NCI-H2227 treated with DMSO at 0.1 percent for 48 hours (cell line): ENCODE results near the gene SH2D1B.
A peak's percentile ranks its signal among the peaks of the same experiment; 100 is the strongest.
"Not testable (repeated sequence)": the region's sequence is repeated elsewhere in the genome, so short reads cannot be mapped to it uniquely, and the experiment has no call there.

Experiments
- DNase-seq: peaks from one replicate; lab custom pipeline; 2025; lab: John Stamatoyannopoulos, UW

SH2D1B gene

DNA sequence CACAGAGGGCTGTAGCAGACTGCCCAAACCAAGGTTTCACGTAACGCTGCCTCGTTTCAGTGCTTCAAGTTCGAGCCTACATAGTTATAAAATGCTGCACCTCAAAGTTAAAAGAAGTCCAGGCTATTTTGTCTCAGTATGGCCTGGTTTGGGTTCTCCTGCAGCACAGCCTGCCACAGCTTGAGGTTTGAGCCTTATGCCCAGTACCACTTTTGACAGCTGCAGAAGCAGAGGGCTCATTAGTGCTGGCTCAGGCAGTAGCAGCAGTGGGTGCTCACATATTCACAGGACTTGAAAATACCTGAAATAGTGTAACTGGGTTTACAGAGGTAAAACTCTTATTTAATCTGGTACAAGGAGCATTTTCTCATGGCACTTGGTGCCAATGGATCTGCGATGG lies 50.6 kb downstream of the SH2D1B start:
- no peak for DNase-seq

GRCh38 chr1:162360874-162361260 lies 51.1 kb downstream of the SH2D1B start:
- no peak for DNase-seq

DNA sequence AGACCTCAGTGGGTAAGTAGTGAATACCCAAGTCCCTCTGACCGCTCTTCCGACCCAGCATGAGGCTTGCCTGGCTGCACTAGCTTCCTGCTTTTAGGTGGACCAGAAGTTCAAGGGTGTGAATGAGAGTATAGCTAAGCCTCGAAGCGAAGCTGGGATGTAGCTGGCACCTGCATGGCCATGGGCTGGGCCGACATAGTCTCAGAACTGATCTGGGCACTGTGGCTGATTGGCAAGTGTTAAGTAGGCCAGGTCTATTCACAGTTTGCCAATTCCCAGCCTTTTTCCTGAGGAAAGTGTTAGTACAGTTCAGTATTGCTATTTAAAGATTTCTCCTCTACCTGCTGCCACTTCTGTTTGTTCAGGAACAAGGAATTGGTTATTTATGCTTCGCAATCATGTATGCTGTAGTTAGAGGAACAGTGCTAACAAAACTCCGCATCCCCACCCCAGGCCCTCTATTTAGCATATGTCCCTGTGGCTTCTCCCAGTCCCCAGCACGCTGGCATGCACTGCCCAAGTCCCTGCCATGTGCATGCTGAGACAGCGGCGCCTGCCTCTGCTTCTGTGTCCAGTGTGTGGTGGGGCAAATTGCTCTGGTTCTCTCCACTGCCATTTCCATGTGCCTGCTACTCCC lies 51.6 kb downstream of the SH2D1B start:
- no peak for DNase-seq

GRCh38 chr1:162359523-162360236 lies 52.3 kb downstream of the SH2D1B start:
- no peak for DNase-seq

DNA sequence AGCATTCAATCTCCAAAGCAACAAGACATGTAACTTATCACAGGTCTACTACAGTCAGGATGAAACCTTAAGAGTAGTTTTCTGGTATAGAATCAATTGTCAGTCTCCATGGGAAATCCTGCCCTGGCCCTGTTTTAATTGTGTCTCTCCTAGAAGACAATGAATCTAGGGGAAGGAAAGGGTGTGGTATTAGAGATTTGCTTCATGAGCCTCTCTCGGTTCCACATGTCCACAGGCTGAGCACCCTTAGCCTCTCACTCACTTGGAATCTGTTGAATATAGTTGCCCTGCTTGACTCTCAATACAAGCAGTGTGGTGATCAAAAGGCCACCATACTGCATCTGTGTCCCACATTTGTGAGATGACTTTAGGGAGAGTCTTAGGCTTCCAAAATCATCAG lies 53.0 kb downstream of the SH2D1B start:
- DNase-seq: no peak

DNA sequence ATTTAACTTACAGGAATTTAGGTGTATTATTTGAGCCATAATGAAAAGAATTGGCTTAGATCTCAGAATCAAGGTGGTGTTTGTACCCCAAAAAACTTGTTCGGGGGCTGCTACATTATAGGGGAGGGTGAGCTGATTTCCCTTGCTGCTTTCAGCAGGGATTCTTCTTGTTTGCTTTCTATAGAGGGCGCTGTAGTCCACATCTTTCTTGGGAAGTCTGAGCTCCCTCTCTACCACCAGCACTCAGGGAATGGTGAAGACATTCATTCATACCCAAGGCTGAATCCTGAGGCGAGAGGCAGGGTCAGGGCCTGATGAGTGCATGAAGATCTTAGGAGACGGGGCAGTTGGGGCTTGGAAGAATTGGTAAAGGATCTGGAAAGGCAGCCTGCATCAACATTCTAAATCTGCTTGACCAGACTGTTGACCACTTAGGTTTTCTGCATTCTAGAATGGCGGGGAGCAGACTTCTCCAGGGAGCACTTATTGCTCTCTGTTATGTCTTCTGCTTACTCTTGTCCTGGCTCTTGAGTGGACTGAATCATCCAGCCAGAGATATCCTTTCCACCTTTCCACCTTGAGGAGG lies 54.2 kb downstream of the SH2D1B start:
- DNase-seq: peak; percentile 13

GRCh38 chr1:162353702-162354101 lies 58.2 kb downstream of the SH2D1B start:
- no peak for DNase-seq

- no peak for DNase-seq
These were observed 58.9 kb downstream of the SH2D1B start for GRCh38 chr1:162353078-162353477.

DNA sequence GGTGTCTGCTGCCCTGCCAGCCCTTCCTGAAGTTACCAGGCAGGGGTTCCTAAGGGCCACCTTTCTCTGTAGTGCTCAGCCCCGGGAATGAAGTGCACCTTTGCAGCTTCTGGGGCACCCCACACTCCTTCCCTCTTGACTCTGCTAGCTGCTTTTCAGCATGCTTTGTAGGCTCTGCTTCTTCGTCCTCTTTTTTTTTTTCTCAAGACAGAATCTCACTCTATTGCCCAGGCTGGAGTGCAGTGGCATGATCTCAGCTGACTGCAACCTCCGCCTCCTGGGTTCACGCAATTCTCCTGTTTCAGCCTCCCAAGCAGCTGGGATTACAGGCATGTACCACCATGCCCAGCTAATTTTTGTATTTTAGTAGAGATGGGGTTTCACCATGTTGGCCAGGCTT lies 60.1 kb downstream of the SH2D1B start:
- DNase-seq: not testable (repeated sequence)

DNA sequence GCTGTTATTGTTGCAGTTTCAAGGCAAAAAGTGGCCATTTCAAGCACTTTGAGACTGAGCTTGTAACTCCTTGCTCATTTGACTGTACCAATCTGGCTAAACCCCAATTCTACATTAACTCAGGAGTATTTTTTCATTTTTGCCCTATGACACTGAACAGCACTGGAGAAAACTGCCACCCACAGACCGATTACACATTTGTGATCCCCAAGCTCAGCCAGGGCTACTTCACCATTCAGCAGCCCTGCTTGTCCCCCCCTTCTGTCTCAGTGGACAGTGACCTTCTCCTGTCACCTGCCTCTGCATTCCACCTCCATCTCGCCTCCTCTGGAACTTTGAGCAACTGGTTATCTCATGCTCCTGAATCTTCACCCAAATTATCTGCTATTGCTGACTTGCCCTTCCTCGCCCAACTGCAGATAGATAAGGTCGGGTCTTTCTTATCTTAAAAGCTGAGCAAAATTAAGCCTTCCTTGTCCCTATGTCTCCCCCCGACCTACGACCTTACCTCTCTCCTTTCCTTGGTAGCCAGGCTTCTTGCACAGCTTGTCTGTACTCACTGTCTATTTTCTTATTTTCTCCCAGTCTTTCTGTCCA lies 60.6 kb downstream of the SH2D1B start:
- no peak for DNase-seq

GRCh38 chr1:162349635-162350330 lies 62.2 kb downstream of the SH2D1B start:
- no peak for DNase-seq

DNA sequence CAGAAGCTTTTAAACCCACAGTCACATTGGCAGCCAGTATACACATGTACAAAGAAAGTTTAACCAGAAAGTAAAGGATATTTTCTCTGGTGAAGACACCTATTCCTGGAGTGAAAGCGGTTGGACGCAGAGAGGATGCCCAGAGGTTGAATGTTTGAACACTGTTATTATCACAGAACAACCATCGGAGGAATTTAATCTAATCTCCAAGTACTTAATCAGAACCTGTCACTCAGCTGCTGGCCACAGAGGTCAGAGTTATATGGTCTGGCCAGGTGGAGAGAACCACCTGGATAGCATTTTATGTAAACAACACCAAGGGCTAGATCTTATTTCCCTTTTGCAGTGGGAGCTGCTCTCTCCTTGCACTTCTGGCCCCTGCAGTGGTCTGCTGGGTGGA lies 64.7 kb downstream of the SH2D1B start:
- DNase-seq: no peak
